WERI-Rb-1 (cell line): ENCODE data around the gene CALD1.
"Not testable (repeated sequence)": the region's sequence is repeated elsewhere in the genome, so short reads cannot be mapped to it uniquely, and the experiment has no call there.

Source experiments
- DNase-seq: peaks from one replicate; pipeline ENCODE4 v3.0.0-alpha.2; 2020
- H3K27ac ChIP-seq: fragments of 250-450 bp; sonication (Bioruptor Pico); 2 replicates; pipeline ENCODE4 v1.5.1; 2020; ENCODE audit warnings: mild to moderate bottlenecking, moderate library complexity
- H3K27me3 ChIP-seq: fragments of 250-450 bp; sonication (Bioruptor Pico); 2 replicates; pipeline ENCODE4 v1.5.1; 2021; ENCODE audit warnings: mild to moderate bottlenecking, low read depth, moderate library complexity; ENCODE audit not compliant: insufficient read depth, severe bottlenecking
- H3K36me3 ChIP-seq: fragments of 250-450 bp; sonication (Bioruptor Pico); 2 replicates; pipeline ENCODE4 v1.5.1; 2020; ENCODE audit warnings: mild to moderate bottlenecking, moderate library complexity
- H3K4me3 ChIP-seq: 2 replicates; pipeline ENCODE4 v1.5.1; 2011; ENCODE audit warnings: low read depth, mild to moderate bottlenecking, control low read depth, low read length
- H3K9me3 ChIP-seq: fragments of 250-450 bp; sonication (Bioruptor Pico); 2 replicates; pipeline ENCODE4 v1.5.1; 2021; ENCODE audit warnings: mild to moderate bottlenecking, moderate library complexity; ENCODE audit not compliant: severe bottlenecking
- CTCF ChIP-seq: IDR thresholded peaks from 2 replicates; pipeline ENCODE4 v1.5.1; 2011; ENCODE audit warnings: low read depth, mild to moderate bottlenecking, control low read depth, inconsistent platforms, low read length

The CALD1 gene

GRCh38 chr7:134966691-134967090 lies 187.3 kb downstream of the CALD1 start:
- no peak for DNase-seq
- no peak overlapping the region for H3K27ac ChIP-seq
- H3K9me3 ChIP-seq = no peaks in the 10 kb centered on the region
- no peaks in the 10 kb centered on the region; the same call in 1 of the 2 replicates for H3K36me3 ChIP-seq
- H3K27me3 ChIP-seq = no peaks in the 10 kb centered on the region
- TF ChIP-seq CTCF = no peak
- H3K4me3 ChIP-seq = no peak overlapping the region

- DNase-seq = no peak
- no peaks in the 10 kb centered on the region for H3K27me3 ChIP-seq
- no peak for TF ChIP-seq CTCF
- H3K27ac ChIP-seq = no peak overlapping the region
- no peaks in the 10 kb centered on the region; the same call in 1 of the 2 replicates for H3K36me3 ChIP-seq
- H3K4me3 ChIP-seq = no peak overlapping the region
- no peaks in the 10 kb centered on the region for H3K9me3 ChIP-seq
These were observed 188.7 kb downstream of the CALD1 start for GRCh38 chr7:134968110-134968509.

- DNase-seq, H3K36me3 ChIP-seq, H3K9me3 ChIP-seq, H3K4me3 ChIP-seq, H3K27me3 ChIP-seq, H3K27ac ChIP-seq: not testable (repeated sequence)
These were observed 202.2 kb downstream of the CALD1 start for GRCh38 chr7:134981645-134982044.

GRCh38 chr7:134985894-134986362 lies 206.5 kb downstream of the CALD1 start:
- Histone ChIP-seq H3K36me3 (peaks cover 19% of the 10 kb centered on the region), H3K9me3 (no peaks in the 10 kb centered on the region), H3K27ac (peak overlapping the region; percentile 96), H3K4me3 (peak overlapping the region; percentile 84), H3K27me3 (no peaks in the 10 kb centered on the region)
- DNase-seq = no peak
- TF ChIP-seq CTCF = no peak

- no peaks in the 10 kb centered on the region for H3K9me3 ChIP-seq
- no peaks in the 10 kb centered on the region for H3K27me3 ChIP-seq
- H3K36me3 ChIP-seq = peaks cover 19% of the 10 kb centered on the region
- TF ChIP-seq CTCF = peak; percentile 66
- H3K27ac ChIP-seq = peak within 1 kb of the TSS; percentile 96
- H3K4me3 ChIP-seq = peak within 1 kb of the TSS; percentile 84
- peak; percentile 97 for DNase-seq
These were observed 207.2 kb downstream of the CALD1 start, which contains the start of gene AGBL3 for GRCh38 chr7:134986363-134987251. TSS of gene AGBL3 (plus strand) at chr7:134986508. CDS start at chr7:134987934, 1,426 bp downstream.

- no peak for DNase-seq
- H3K4me3 ChIP-seq = no peak overlapping the region
These were observed 208.7 kb downstream of the CALD1 start for GRCh38 chr7:134988161-134988560.

More at GRCh38 chr7:134988161-134988560, 208.7 kb downstream of the CALD1 start:
- H3K36me3 ChIP-seq = peaks cover 23% of the 10 kb centered on the region
- H3K27me3 ChIP-seq = no peaks in the 10 kb centered on the region
- H3K27ac ChIP-seq = no peak overlapping the region
- H3K9me3 ChIP-seq = no peaks in the 10 kb centered on the region
- no peak for TF ChIP-seq CTCF
